ENCODE data around the gene TCERG1L.

Gene TCERG1L

GRCh38 chr10:131072651-131073468, 238.7 kb downstream of the TCERG1L start:
- Histone ChIP-seq H2BK12ac (ENCODE audit: low read length in 2 of 2) (no peak overlapping the region), H3K79me1 (replicated peaks; ENCODE audit: low read length, poor library complexity, severe bottlenecking) (no peaks in the 10 kb centered on the region), H3K9ac (ENCODE audit: low read length) (no peak overlapping the region), H4K91ac (ENCODE audit: low read length) (no peak overlapping the region), H3K27ac (ENCODE audit: low read length, poor library complexity, severe bottlenecking) (no peak overlapping the region), H3K23ac (ENCODE audit: low read length in 2 of 2) (no peak overlapping the region), H3K4me3 (ENCODE audit: insufficient read depth in 1 of 2, low read depth in 1 of 2, low read length in 2 of 2) (no peak overlapping the region), H3K18ac (ENCODE audit: low read depth in 1 of 2, low read length in 2 of 2) (no peak overlapping the region), H3K36me3 (ENCODE audit: control insufficient read depth in 1 of 2, insufficient read depth in 2 of 2, low read depth in 1 of 2, low read length in 2 of 2) (no peaks in the 10 kb centered on the region), H2BK5ac (ENCODE audit: low read depth, low read length, poor library complexity, severe bottlenecking) (no peak overlapping the region), H3K14ac (ENCODE audit: low read length in 2 of 2) (no peak overlapping the region), H2AFZ (ENCODE audit: low read depth, low read length) (no peak overlapping the region), H3K4me2 (ENCODE audit: low read length, poor library complexity, severe bottlenecking) (no peak overlapping the region), H3K27me3 (ENCODE audit: control insufficient read depth in 1 of 2, insufficient read depth in 1 of 2, low read length in 2 of 2) (no peaks in the 10 kb centered on the region), H2BK120ac (ENCODE audit: low read depth, low read length) (no peak overlapping the region), H2AK5ac (ENCODE audit: low read length, severe bottlenecking) (no peak overlapping the region), H3K4me1 (ENCODE audit: control insufficient read depth, insufficient read depth, low read depth, low read length) (no peaks in the 10 kb centered on the region), H2BK15ac (ENCODE audit: low read depth, poor library complexity, severe bottlenecking) (no peak overlapping the region), H3K4ac (ENCODE audit: low read depth in 1 of 2, low read length in 2 of 2) (no peak overlapping the region), H4K8ac (ENCODE audit: low read length) (no peak overlapping the region), H3K9me3 (ENCODE audit: control insufficient read depth, low read length) (no peaks in the 10 kb centered on the region)
- 84% methylated on average over 13 of the region's 13 CpGs for WGBS
- no peak for DNase-seq

- Histone ChIP-seq H3K14ac (ENCODE audit: low read length in 2 of 2) (no peak overlapping the region), H3K9ac (ENCODE audit: low read length) (no peak overlapping the region), H4K91ac (ENCODE audit: low read length) (no peak overlapping the region), H3K79me1 (replicated peaks; ENCODE audit: low read length, poor library complexity, severe bottlenecking) (no peaks in the 10 kb centered on the region), H3K4me1 (ENCODE audit: control insufficient read depth, insufficient read depth, low read depth, low read length) (no peaks in the 10 kb centered on the region), H3K4ac (ENCODE audit: low read depth in 1 of 2, low read length in 2 of 2) (no peak overlapping the region), H3K4me3 (ENCODE audit: insufficient read depth in 1 of 2, low read depth in 1 of 2, low read length in 2 of 2) (no peak overlapping the region), H2AFZ (ENCODE audit: low read depth, low read length) (no peak overlapping the region), H2BK120ac (ENCODE audit: low read depth, low read length) (no peak overlapping the region), H3K27me3 (ENCODE audit: control insufficient read depth in 1 of 2, insufficient read depth in 1 of 2, low read length in 2 of 2) (no peaks in the 10 kb centered on the region), H3K4me2 (ENCODE audit: low read length, poor library complexity, severe bottlenecking) (no peak overlapping the region), H3K36me3 (ENCODE audit: control insufficient read depth in 1 of 2, insufficient read depth in 2 of 2, low read depth in 1 of 2, low read length in 2 of 2) (no peaks in the 10 kb centered on the region), H3K27ac (ENCODE audit: low read length, poor library complexity, severe bottlenecking) (no peak overlapping the region), H2BK12ac (ENCODE audit: low read length in 2 of 2) (no peak overlapping the region), H4K8ac (ENCODE audit: low read length) (no peak overlapping the region), H3K18ac (ENCODE audit: low read depth in 1 of 2, low read length in 2 of 2) (no peak overlapping the region), H3K23ac (ENCODE audit: low read length in 2 of 2) (no peak overlapping the region), H2AK5ac (ENCODE audit: low read length, severe bottlenecking) (no peak overlapping the region), H2BK5ac (ENCODE audit: low read depth, low read length, poor library complexity, severe bottlenecking) (no peak overlapping the region), H3K9me3 (ENCODE audit: control insufficient read depth, low read length) (no peaks in the 10 kb centered on the region), H2BK15ac (ENCODE audit: low read depth, poor library complexity, severe bottlenecking) (no peak overlapping the region)
- 91% methylated on average over 7 of the region's 7 CpGs for WGBS
- no peak for DNase-seq
Observed at GRCh38 chr10:131071721-131072120, 239.8 kb downstream of the TCERG1L start.

- Histone ChIP-seq H4K91ac (ENCODE audit: low read length) (no peak overlapping the region), H3K9me3 (ENCODE audit: control insufficient read depth, low read length) (no peaks in the 10 kb centered on the region), H3K23ac (ENCODE audit: low read length in 2 of 2) (no peak overlapping the region), H2BK5ac (ENCODE audit: low read depth, low read length, poor library complexity, severe bottlenecking) (no peak overlapping the region), H3K4me3 (ENCODE audit: insufficient read depth in 1 of 2, low read depth in 1 of 2, low read length in 2 of 2) (no peak overlapping the region), H2AFZ (ENCODE audit: low read depth, low read length) (no peak overlapping the region), H3K4ac (ENCODE audit: low read depth in 1 of 2, low read length in 2 of 2) (no peak overlapping the region), H2BK120ac (ENCODE audit: low read depth, low read length) (no peak overlapping the region), H3K14ac (ENCODE audit: low read length in 2 of 2) (no peak overlapping the region), H2AK5ac (ENCODE audit: low read length, severe bottlenecking) (no peak overlapping the region), H4K8ac (ENCODE audit: low read length) (no peak overlapping the region), H3K4me1 (ENCODE audit: control insufficient read depth, insufficient read depth, low read depth, low read length) (no peaks in the 10 kb centered on the region), H3K79me1 (replicated peaks; ENCODE audit: low read length, poor library complexity, severe bottlenecking) (no peaks in the 10 kb centered on the region), H3K36me3 (ENCODE audit: control insufficient read depth in 1 of 2, insufficient read depth in 2 of 2, low read depth in 1 of 2, low read length in 2 of 2) (no peaks in the 10 kb centered on the region), H3K4me2 (ENCODE audit: low read length, poor library complexity, severe bottlenecking) (no peak overlapping the region), H2BK15ac (ENCODE audit: low read depth, poor library complexity, severe bottlenecking) (no peak overlapping the region), H3K18ac (ENCODE audit: low read depth in 1 of 2, low read length in 2 of 2) (no peak overlapping the region), H3K27me3 (ENCODE audit: control insufficient read depth in 1 of 2, insufficient read depth in 1 of 2, low read length in 2 of 2) (no peaks in the 10 kb centered on the region), H3K9ac (ENCODE audit: low read length) (no peak overlapping the region), H3K27ac (ENCODE audit: low read length, poor library complexity, severe bottlenecking) (no peak overlapping the region), H2BK12ac (ENCODE audit: low read length in 2 of 2) (no peak overlapping the region)
- 79% methylated on average over 7 of the region's 7 CpGs for WGBS
- DNase-seq, result no peak
Observed at GRCh38 chr10:131070856-131071255, 240.7 kb downstream of the TCERG1L start.

GRCh38 chr10:131068760-131069159, 242.8 kb downstream of the TCERG1L start:
- H3K14ac ChIP-seq (ENCODE audit: low read length in 2 of 2), result no peak overlapping the region

More at GRCh38 chr10:131068760-131069159, 242.8 kb downstream of the TCERG1L start:
- 100% methylated on average over 1 of the region's 6 CpGs for WGBS
- Histone ChIP-seq H3K4me1 (ENCODE audit: control insufficient read depth, insufficient read depth, low read depth, low read length) (no peaks in the 10 kb centered on the region), H3K27ac (ENCODE audit: low read length, poor library complexity, severe bottlenecking) (no peak overlapping the region), H3K18ac (ENCODE audit: low read depth in 1 of 2, low read length in 2 of 2) (no peak overlapping the region), H3K4me3 (ENCODE audit: insufficient read depth in 1 of 2, low read depth in 1 of 2, low read length in 2 of 2) (no peak overlapping the region), H2AFZ (ENCODE audit: low read depth, low read length) (no peak overlapping the region), H2BK5ac (ENCODE audit: low read depth, low read length, poor library complexity, severe bottlenecking) (no peak overlapping the region), H3K79me1 (replicated peaks; ENCODE audit: low read length, poor library complexity, severe bottlenecking) (no peaks in the 10 kb centered on the region), H3K9ac (ENCODE audit: low read length) (no peak overlapping the region), H2BK120ac (ENCODE audit: low read depth, low read length) (no peak overlapping the region), H4K91ac (ENCODE audit: low read length) (no peak overlapping the region), H2BK12ac (ENCODE audit: low read length in 2 of 2) (no peak overlapping the region), H3K27me3 (ENCODE audit: control insufficient read depth in 1 of 2, insufficient read depth in 1 of 2, low read length in 2 of 2) (no peaks in the 10 kb centered on the region), H3K4me2 (ENCODE audit: low read length, poor library complexity, severe bottlenecking) (no peak overlapping the region), H3K23ac (ENCODE audit: low read length in 2 of 2) (no peak overlapping the region), H2AK5ac (ENCODE audit: low read length, severe bottlenecking) (no peak overlapping the region), H3K4ac (ENCODE audit: low read depth in 1 of 2, low read length in 2 of 2) (no peak overlapping the region), H4K8ac (ENCODE audit: low read length) (no peak overlapping the region), H2BK15ac (ENCODE audit: low read depth, poor library complexity, severe bottlenecking) (no peak overlapping the region), H3K36me3 (ENCODE audit: control insufficient read depth in 1 of 2, insufficient read depth in 2 of 2, low read depth in 1 of 2, low read length in 2 of 2) (no peaks in the 10 kb centered on the region), H3K9me3 (ENCODE audit: control insufficient read depth, low read length) (no peaks in the 10 kb centered on the region)
- DNase-seq, result no peak

Data from mesenchymal stem cell (in vitro differentiated cells and primary cell).